ENCODE data around the gene ZNF407.

Gene ZNF407

GRCh38 chr18:74874351-74874750, 276.7 kb downstream of the ZNF407 start:
- H3K4me3 ChIP-seq (ENCODE audit: insufficient read depth, low read length, poor library complexity, severe bottlenecking): no peak overlapping the region
- H2AFZ ChIP-seq (ENCODE audit: low read depth, low read length, severe bottlenecking): no peak overlapping the region
- TF ChIP-seq, protein P1, sequence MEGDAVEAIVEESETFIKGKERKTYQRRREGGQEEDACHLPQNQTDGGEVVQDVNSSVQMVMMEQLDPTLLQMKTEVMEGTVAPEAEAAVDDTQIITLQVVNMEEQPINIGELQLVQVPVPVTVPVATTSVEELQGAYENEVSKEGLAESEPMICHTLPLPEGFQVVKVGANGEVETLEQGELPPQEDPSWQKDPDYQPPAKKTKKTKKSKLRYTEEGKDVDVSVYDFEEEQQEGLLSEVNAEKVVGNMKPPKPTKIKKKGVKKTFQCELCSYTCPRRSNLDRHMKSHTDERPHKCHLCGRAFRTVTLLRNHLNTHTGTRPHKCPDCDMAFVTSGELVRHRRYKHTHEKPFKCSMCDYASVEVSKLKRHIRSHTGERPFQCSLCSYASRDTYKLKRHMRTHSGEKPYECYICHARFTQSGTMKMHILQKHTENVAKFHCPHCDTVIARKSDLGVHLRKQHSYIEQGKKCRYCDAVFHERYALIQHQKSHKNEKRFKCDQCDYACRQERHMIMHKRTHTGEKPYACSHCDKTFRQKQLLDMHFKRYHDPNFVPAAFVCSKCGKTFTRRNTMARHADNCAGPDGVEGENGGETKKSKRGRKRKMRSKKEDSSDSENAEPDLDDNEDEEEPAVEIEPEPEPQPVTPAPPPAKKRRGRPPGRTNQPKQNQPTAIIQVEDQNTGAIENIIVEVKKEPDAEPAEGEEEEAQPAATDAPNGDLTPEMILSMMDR (IDR thresholded peaks at IDR 0.05; ENCODE audit: insufficient read depth, low read length, poor library complexity, severe bottlenecking): no peak
- no peak for TF ChIP-seq EZH2phosphoT487 (conservative IDR thresholded peaks at IDR 0.05; ENCODE audit: low read length)

GRCh38 chr18:74876630-74877243, 279.1 kb downstream of the ZNF407 start:
- Histone ChIP-seq H4K20me1 (ENCODE audit: low read depth, low read length) (no peaks in the 10 kb centered on the region), H3K9me3 (ENCODE audit: insufficient read depth, low read length) (no peaks in the 10 kb centered on the region), H3K27ac (ENCODE audit: low read depth, low read length) (no peak overlapping the region), H3K4me2 (ENCODE audit: low read depth, low read length, poor library complexity, severe bottlenecking) (no peak overlapping the region), H2AFZ (ENCODE audit: low read depth, low read length, severe bottlenecking) (no peak overlapping the region), H3K9me2 (replicated peaks; ENCODE audit: insufficient read depth, low read length) (no peaks in the 10 kb centered on the region), H3F3A (ENCODE audit: insufficient read depth) (no peaks in the 10 kb centered on the region), H3K79me2 (ENCODE audit: insufficient read depth, low read length) (no peaks in the 10 kb centered on the region), H3K36me3 (ENCODE audit: low read length) (no peaks in the 10 kb centered on the region), H3K27me3 (ENCODE audit: low read length) (no peaks in the 10 kb centered on the region), H3K9ac (ENCODE audit: low read length) (no peak overlapping the region), H3K4me3 (ENCODE audit: insufficient read depth, low read length, poor library complexity, severe bottlenecking) (no peak overlapping the region)
- TF ChIP-seq, protein P1 (IDR thresholded peaks at IDR 0.05; ENCODE audit: insufficient read depth, low read length, poor library complexity, severe bottlenecking): no peak
- no peak for TF ChIP-seq EZH2phosphoT487 (conservative IDR thresholded peaks at IDR 0.05; ENCODE audit: low read length)

More at GRCh38 chr18:74874351-74874750, 276.7 kb downstream of the ZNF407 start:
- Histone ChIP-seq H3K4me2 (ENCODE audit: low read depth, low read length, poor library complexity, severe bottlenecking) (no peak overlapping the region), H3K9me3 (ENCODE audit: insufficient read depth, low read length) (no peaks in the 10 kb centered on the region), H3K79me2 (ENCODE audit: insufficient read depth, low read length) (no peaks in the 10 kb centered on the region), H3K9me2 (replicated peaks; ENCODE audit: insufficient read depth, low read length) (no peaks in the 10 kb centered on the region), H4K20me1 (ENCODE audit: low read depth, low read length) (no peaks in the 10 kb centered on the region), H3K36me3 (ENCODE audit: low read length) (no peaks in the 10 kb centered on the region), H3K27me3 (ENCODE audit: low read length) (no peaks in the 10 kb centered on the region), H3K27ac (ENCODE audit: low read depth, low read length) (no peak overlapping the region), H3F3A (ENCODE audit: insufficient read depth) (no peaks in the 10 kb centered on the region), H3K9ac (ENCODE audit: low read length) (no peak overlapping the region)

GRCh38 chr18:74878267-74878666, 280.6 kb downstream of the ZNF407 start:
- Histone ChIP-seq H2AFZ (ENCODE audit: low read depth, low read length, severe bottlenecking) (no peak overlapping the region), H3K4me2 (ENCODE audit: low read depth, low read length, poor library complexity, severe bottlenecking) (no peak overlapping the region), H3K27me3 (ENCODE audit: low read length) (no peaks in the 10 kb centered on the region), H3K79me2 (ENCODE audit: insufficient read depth, low read length) (no peaks in the 10 kb centered on the region), H3K27ac (ENCODE audit: low read depth, low read length) (no peak overlapping the region), H3F3A (ENCODE audit: insufficient read depth) (no peaks in the 10 kb centered on the region), H3K9ac (ENCODE audit: low read length) (no peak overlapping the region), H3K4me3 (ENCODE audit: insufficient read depth, low read length, poor library complexity, severe bottlenecking) (no peak overlapping the region), H3K9me2 (replicated peaks; ENCODE audit: insufficient read depth, low read length) (no peaks in the 10 kb centered on the region), H3K9me3 (ENCODE audit: insufficient read depth, low read length) (no peaks in the 10 kb centered on the region), H3K36me3 (ENCODE audit: low read length) (no peaks in the 10 kb centered on the region), H4K20me1 (ENCODE audit: low read depth, low read length) (no peaks in the 10 kb centered on the region)
- TF ChIP-seq, protein P1 (IDR thresholded peaks at IDR 0.05; ENCODE audit: insufficient read depth, low read length, poor library complexity, severe bottlenecking): no peak
- TF ChIP-seq EZH2phosphoT487 (conservative IDR thresholded peaks at IDR 0.05; ENCODE audit: low read length): no peak
